Stimulated activated CD4-positive, alpha-beta T cell treated with anti-CD3 and anti-CD28 coated beads, Interleukin-4, amount 100 ng/mL, for 4 hours (primary cell): ENCODE data around the gene MEIS2.

Source experiments
- DNase-seq, 2 experiments: peaks; one replicate each; pipeline ENCODE4 v3.0.0-alpha.2; 2020

MEIS2 gene

GRCh38 chr15:37034835-37035748 is 65.3 kb downstream of the MEIS2 start:
- no peak for DNase-seq

- DNase-seq: no peak
Observed at GRCh38 chr15:37034392-37034791, 66.0 kb downstream of the MEIS2 start.

GRCh38 chr15:37032091-37032775 is 68.1 kb downstream of the MEIS2 start:
- DNase-seq: no peak

DNA sequence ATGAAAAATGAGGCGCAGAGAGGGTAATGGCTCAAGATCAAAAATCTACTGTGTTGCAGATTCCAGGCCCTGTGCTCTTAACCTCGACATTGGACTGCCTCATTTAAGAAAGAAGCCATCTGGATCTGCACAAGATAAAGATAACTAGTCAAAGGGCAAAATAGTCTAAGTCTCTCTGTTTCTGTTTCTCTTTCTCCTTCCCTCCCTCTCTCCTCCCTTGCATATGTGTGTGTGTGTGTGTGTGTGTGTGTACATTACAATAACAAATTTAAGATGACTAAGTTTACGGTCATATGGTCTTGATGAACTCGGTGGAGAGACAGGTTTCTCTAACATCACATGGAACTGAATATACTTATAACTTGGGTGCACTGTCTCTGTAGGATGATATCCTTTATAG is 69.2 kb downstream of the MEIS2 start:
- DNase-seq: no peak

DNA sequence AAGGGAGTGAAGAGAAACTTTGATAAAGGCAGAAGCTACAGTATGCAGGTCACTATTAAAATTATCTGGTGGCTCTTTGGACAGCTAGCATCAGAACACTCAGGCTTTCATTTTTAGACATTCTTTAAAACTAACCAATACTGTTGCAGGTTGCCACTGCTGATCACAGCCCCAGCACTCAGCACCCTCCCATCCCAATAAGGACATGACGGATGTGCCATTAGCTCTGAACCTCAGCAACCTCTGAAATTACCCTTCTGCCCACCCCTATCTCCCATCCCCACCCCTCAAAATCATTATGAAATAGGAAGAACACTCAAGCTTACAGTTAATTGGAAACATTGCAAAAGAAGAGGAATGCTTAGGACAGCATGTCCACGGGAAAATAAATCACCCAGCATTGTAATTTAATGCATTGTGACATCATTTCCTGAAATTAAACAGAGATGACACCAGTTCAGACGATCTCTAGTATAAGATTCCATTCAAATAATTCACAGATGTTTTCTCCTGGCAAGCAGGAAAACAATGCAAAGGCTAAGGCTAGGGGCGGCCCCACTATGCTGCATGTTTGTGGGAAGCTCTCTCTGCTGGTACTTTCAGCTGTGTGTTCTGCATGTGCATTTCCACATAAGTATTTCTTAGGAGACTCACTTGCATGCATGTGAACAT is 71.6 kb downstream of the MEIS2 start:
- DNase-seq: no peak

- no peak for DNase-seq
Observed at GRCh38 chr15:37020852-37021251, 79.5 kb downstream of the MEIS2 start.

GRCh38 chr15:37019479-37020433 is 80.6 kb downstream of the MEIS2 start:
- no peak for DNase-seq

DNA sequence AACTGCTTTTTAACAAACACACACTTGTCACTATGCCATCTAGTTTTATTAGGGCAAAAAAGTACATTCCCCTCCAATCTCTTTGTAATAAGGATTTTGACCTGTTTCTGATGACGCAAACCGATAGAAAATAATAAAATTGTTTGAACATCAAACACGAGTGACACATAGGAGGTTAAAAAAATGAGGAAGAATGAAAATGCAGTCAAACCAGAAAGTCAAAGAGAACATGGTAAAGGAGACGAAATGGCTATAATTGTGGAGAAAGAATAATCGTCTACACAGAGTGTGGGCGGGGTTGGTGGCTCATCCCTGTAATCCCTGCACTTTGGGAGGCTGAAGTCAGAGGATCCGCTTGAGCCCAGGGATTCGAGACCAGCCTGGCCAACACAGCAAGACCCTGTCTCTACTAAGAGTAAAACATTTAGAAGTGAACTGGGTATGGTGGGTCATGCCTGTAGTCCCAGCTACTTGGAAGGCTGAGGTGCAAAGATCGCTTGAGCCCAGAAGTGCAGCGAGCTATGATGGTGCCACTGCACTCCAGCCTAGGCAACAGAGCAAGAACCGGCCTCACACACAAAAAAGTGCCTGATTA is 83.2 kb downstream of the MEIS2 start:
- DNase-seq: no peak

- DNase-seq: no peak
Observed at GRCh38 chr15:37016231-37016630, 84.1 kb downstream of the MEIS2 start.

DNA sequence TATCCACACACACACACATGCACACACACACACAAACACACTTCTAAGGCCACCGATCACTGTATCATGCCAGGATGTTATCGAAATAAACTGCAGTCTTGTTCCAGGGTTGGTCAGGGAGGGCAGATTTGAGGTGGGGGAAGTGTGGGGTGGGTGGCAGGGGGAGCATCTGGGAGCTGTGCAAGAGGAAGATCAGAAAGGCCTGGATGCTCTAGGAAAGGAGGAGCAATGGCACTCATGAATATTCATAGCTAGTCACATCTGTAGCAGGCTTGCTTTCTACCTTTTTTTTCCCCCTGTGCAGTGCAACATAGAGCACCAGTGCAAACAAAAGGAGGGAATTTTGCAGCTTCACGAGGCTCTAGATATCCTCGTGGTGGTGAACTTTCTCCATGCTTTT is 84.9 kb downstream of the MEIS2 start:
- no peak for DNase-seq

GRCh38 chr15:37015035-37015434 is 85.3 kb downstream of the MEIS2 start:
- DNase-seq: no peak

- DNase-seq: no peak
Observed at GRCh38 chr15:37014566-37014965, 85.8 kb downstream of the MEIS2 start.

DNA sequence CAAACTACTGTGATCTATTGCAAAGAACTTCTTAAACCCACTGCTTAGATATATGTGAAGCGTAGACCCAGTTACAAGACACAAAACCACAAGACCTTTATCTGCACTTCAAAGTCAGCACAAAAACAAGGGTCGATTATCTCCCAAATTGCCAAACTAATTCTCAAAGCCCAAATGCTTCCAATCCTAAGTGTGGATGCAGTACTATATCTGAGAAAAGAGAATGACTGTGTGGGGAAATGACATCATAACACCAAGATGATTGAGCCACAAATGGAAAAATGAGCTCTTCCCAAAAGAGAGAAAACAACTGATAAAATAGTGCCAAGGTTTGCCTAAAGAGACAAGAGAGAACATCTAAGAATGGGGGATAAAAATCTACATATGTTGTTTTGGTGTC is 86.2 kb downstream of the MEIS2 start:
- no peak for DNase-seq

- no peak for DNase-seq
Observed at GRCh38 chr15:37010595-37010994, 89.8 kb downstream of the MEIS2 start.

- DNase-seq: no peak
Observed at GRCh38 chr15:37009288-37009687, 91.1 kb downstream of the MEIS2 start.

- DNase-seq: no peak
Observed at GRCh38 chr15:37008205-37008604, 92.1 kb downstream of the MEIS2 start.

DNA sequence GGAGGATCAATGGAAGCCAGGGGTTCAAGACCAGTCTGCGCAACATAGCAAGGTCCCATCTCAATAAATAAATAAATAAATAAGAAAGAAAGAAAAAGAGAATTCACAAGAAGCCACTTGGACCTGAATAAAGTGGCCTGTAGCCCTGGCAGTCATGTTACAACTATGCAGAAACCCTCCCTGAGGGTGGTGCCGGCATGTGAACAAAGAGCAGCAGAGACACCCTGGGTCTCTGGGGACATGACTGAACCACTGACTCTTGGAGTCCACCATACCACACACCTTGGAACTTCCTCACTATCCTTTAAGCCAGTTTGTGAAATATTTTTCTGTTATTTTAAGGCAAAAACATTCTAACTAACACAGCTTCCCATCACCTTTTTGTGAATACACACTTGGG is 93.0 kb downstream of the MEIS2 start:
- no peak for DNase-seq

DNA sequence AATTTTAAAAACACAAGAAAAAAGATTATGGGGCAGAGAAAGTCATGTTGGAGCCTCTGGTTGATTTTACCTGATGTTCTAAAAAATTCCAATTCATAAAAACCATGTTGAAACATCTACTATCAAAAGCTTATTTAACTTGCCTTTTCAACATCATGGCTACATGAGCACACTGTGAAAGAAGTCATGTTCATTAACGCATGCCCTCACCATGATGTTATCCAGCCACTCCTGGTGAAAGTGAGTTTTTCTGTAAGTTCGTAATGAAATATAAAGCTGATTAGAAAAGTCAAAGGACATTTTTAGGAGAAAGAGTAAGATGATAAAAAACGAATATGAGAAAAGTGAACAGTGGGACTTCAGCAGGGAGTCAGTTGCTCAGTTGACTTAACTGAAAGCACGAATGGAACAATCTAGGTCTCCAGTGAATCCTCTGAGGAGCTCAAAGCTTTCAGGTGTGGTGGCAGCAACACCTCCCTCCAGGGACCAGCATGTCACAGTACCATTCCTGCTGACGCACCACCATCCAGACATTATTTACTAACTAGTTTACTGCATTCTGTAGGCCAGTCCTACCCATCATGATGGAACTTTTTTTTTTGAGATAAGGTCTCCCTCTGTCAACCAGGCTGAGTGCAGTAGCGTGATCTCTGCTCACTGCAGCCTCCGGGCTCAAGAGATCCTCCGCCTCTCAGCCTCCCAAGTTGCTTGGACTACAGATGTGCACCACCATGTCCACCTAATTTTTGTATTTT is 95.2 kb downstream of the MEIS2 start:
- DNase-seq: no peak

- DNase-seq: no peak
Observed at GRCh38 chr15:37004373-37004869, 95.9 kb downstream of the MEIS2 start.

DNA sequence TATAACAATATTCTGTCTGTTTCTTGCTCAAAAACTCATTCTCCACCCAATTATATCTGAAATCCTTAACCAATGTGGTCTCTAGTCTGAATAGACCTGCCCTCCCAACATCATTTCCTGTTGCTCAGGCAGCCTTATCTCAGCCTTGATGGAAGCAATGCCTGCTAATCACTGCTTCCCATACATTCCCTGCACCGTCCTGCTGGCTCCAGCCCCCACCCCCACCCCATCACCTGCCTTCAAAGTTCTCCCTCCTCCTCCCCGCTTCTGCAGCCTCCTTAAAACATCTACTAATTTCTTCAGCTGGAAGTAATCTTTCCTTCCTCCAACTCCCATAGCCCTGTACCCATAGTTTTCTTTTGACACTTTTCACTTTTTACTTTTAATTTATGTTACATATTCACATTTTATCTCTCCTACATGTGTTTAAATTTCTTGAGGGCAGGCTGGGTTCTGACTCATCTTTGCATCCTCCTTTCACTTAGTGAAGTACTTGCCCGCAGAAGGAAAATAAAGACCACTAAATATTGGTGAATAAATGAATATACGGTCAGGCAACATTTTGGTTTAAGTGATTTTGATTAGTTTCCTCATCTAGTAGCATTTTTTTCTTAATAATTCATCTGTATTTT is 98.2 kb downstream of the MEIS2 start:
- no peak for DNase-seq

DNA sequence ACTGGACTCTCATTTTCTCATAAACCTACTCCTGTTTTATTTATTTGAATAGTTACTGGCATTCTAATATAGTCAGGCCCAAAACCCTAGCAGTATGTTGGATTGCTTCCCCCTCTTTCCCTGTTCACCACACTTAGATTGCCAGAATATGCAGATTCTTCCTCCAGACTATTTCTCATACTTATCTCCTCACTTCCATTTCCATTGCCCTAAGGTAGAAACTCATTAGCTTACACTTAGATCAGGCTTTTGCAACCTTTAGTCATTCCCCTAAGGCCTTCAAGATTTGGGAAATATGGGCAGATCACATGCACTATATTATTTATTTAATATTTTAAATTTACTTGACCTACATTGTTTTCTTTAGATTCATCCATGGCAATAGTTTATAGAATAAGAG is 98.9 kb downstream of the MEIS2 start:
- no peak for DNase-seq
